HG03159 (cell line): ENCODE results near the gene HLF.
"Not testable (repeated sequence)": the region's sequence is repeated elsewhere in the genome, so short reads cannot be mapped to it uniquely, and the experiment has no call there.

ENCODE experiments used
- ATAC-seq: cut with Tn5 transposase; IDR thresholded peaks from one replicate; pipeline ENCODE4 v1.9.1; 2021; ENCODE audit warnings: mild to moderate bottlenecking, moderate library complexity; ENCODE audit not compliant: unreplicated experiment

HLF gene

DNA sequence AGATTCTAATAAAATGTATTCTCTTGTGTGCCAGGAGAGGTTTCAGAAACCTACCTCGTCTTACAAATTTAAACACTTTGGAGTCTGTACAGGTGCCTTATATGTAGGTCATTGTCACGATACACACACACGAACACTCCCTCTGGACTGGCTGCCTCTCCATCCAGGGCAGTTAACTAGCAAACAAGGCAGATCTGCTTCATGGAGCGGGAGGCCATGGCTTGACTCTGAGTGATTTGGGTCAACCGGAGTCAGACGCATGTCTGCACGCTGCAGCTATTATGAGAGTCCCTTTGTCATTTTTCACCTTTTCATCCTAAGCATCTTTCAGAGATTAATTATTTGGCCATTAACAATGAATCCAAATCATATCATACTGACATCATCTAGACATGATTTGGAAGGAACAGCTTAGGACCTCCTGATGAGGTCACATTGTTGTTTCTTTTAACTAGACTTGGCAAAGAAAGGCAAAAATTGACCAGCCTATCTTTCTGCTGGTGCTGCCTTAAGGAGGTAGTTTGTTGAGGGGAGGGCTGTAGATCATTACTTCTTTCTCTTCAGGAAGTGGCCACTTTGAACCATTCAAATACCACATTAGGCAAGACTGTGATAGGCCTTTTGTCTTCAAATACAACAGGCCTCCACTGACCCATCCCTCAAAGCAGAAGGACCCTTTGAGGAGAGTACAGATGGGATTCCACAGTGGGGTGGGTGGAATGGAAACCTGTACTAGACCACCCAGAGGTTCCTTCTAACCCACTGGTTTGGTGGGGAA is 58.9 kb downstream of the HLF start:
- ATAC-seq: no peak

DNA sequence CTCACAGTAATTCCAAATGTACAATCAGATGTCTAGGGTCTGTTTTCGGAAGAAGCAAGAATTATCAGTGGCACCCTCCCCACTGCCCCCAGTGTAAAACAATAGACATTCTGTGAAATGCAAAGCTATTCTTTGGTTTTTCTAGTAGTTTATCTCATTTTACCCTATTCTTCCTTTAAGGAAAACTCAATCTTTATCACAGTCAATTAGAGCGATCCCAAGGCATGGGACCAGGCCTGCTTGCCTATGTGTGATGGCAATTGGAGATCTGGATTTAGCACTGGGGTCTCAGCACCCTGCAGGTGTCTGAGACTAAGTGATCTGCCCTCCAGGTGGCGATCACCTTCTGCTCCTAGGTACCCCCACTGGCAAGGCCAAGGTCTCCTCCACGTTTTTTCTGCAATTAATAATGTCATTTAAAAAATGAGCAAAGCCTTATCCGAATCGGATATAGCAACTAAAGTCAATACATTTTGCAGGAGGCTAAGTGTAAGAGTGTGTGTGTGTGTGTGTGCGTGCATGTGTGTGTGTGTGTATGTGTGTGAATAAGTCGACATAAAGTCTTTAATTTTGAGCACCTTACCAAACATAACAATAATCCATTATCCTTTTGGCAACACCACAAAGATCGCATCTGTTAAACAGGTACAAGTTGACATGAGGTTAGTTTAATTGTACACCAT is 59.7 kb downstream of the HLF start:
- no peak for ATAC-seq

DNA sequence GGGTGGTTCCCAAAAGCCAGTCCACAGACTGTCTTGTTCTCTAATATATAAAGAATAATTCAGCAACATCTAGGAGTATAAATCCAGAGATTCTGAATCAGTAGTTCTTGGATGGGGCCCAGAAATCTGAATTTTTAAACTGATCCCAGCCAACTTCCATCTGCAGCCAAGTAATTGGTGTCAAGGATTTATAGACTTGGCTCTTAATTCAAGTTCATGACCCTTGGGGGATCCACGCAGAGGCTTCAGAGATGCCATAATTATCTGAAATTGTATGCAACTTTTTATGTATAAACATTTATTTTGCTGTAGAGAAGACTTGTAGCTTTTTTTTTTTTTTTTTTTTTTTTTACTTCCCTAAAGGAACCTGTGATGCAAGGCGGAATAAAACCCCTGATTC is 60.6 kb downstream of the HLF start:
- ATAC-seq: no peak

DNA sequence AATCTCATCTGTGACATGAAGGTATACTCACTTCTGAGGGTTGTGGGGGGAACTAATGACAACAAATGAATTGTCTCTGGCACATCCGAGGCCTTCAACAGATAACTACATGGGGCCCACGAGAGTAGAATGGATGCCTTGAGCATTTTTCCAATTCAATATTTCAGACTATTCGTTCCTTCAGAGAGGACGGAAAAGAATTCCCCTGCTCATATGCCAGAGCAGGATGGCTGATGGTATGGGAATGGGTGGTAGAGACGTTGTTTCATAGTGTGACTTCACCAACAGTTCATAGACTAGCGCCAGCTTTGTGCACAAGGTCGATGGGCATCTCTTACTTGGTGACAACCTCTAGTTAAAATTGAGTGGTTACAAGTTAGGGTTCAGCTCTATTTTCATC is 61.3 kb downstream of the HLF start:
- ATAC-seq: no peak

DNA sequence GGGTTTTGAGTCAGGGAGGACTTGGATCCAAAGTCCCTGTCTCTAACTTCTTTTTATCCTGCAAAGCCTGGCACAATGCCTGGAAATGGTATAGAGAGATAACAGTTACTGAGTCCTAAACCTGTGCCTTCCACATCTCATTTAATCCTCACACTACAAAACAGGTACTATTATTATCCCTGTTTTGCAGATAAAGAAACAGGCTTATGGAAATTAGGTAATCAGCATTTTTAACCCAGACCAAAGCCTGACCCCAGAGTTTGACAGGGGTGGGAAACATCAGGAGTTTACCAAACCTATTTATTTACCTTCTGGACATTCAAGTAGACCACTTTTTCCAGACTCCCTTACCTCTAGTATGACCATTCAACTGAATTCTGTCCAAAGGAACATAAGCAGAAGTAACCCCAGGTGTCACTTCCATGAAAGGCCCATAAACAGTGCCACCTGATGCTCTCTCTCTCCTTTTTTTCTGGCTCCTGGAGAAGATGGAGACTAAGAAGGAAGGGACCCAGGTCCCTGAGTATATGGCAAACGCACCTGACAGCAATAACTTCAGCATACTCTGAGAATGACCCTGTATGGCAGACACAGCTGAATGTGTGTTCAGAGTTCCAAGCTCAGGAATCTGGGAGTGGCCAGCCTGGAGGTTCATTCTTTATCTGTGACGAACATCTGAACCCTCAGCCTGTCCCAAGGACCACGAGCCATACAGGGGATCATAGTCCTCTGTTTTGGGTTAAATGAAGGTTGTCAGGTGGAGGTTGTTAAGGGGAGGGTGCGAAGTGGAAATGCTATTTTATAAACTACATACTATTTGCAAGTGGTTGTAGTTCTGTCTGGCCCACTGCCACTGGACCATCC is 62.7 kb downstream of the HLF start:
- no peak for ATAC-seq

DNA sequence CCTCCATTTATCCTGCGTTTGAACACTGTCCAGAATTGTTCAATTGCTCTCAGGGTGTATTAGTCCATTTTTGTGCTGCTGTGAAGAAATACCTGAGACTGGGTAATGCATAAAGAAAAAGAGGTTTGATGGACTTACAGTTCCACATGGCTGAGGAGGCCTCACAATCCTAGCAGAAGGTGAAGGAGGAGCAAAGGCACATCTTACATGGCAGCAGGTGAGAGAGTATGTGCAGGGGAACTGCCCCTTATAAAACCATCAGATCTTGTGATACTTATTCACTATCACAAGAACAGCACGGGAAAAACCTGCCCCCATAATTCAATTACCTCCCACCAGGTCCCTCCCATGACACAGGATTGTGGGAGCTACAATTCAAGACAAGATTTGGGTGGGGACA is 63.8 kb downstream of the HLF start:
- not testable (repeated sequence) for ATAC-seq

DNA sequence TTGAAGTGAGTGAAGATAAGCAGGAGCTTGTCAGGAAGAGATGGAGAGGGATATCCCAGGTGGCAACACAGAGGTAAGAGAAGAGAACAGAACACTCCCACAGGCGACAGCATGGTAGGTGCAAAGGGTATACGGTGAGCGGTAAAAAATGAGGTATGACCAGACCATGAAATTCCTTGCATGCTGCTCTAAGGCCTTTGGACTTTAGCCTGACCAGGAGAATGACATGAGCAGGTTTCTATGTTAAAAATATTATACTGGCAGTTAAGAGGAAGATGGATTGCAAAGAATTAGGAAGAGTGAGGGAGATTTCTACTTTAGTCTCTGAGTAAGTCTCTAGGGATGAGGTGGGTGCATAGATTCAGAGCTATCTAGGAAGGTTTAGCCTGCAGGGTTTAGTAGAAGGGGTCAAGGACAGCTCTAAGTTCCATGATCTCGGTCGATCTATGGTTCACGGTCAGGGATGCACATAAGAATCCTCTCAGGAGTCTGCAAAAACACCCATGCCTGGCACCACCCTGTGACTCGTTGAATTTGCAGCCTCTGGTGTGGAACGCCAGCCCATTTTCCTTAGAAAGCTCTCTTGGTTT is 65.7 kb downstream of the HLF start:
- no peak for ATAC-seq

DNA sequence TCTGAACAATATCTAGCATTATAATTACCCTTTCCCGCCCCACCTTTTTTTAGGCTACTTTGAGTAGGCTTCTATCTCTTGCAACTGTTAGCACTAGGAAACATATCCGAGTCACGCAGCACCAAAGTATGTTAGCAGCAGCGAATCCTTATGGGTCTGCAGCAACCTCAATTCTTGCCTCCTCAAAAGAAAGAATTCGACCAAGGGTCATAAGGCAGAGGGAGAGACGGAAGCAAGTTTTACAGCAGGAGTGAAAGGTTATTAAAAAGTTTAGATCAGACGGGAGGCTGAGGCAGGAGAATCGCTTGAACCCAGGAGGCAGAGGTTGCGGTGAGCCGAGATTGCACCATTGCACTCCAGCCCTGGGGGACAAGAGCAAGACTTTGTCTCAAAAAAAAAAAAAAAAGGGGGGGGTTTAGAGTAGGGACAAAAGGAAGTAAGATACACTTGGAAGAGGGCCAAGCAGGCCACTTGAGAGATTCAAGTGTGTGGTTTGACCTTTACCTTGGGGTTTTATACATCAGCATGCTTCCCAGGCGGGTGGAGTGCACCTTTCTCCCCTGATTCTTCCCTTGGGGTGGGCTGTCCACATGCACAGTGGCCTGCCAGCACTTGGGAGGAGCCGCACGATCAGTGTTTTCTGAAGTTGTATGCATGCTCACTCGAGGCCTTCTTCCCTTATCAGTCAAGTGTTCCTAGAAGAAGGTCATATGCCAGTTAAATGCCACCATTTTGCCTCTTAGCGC is 67.7 kb downstream of the HLF start:
- ATAC-seq: no peak

DNA sequence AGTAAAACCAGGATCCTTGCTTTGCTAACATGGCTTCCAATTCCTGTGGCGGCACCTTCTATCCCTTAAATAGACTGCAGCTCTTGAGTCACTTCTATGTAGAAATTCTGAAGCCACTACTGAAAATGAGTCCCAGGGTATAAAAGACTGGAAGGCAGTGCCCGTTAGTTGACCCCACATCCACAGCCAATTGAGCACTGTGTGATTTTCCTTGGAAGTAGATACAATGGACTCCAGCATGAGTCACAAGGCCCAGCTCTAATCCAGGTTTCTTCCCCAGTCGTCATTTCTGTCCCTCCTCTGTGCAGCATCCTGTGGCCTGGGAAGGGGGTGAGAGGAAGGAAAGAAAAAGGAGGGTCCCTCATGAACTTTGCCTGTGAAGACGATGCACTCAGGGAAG is 69.5 kb downstream of the HLF start:
- ATAC-seq: no peak

DNA sequence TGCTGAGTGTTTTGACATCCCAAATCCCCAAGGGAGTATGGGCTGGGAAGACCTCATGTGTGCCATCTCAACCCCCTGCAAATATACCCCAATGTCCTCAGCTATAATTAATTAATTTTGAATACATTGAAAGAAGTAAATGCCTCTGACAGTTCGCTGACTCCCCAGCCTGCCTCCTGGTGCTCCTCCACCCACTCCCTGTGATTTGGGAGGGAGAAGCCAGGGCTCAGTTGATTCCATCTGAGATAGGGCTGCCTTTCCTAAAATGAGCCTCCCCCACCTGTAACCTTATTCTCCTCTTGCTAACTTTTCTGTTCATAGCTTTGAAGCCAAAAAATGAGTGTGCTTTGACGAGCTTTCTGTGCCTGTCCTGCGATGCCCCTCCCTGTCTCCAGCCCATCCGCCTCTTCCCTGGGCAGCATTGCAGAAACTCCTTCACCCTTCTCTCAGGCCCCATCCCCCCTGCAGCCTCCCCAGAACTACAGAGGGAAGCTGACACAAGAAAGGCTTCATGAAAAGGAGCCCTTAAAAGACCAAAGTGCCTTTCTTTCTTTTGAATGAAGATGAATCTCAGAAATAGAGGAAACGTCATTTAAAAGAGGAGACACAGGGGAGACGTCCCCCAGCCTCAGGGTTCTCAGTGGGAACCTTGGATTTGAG is 70.3 kb downstream of the HLF start:
- ATAC-seq: no peak

DNA sequence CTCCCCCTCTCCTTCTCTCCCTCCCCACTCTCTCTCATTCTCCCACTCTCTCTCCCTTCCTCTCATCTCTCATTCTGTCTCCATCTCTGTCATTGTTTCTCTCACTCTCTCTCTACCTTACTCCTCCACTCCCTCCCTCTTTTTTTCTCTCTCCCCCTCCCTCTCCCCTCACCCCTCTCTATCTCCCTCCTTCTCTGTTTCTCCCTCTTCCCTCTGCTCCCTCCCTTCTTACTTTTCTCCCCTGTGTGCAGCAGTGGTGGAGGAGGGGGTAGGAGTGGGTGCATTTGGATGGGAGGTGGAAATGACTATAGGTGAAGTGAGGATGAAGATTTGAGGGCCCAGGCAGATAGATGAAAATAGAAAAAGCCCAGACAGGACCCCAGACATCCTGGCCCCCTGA is 70.9 kb downstream of the HLF start:
- ATAC-seq: no peak

DNA sequence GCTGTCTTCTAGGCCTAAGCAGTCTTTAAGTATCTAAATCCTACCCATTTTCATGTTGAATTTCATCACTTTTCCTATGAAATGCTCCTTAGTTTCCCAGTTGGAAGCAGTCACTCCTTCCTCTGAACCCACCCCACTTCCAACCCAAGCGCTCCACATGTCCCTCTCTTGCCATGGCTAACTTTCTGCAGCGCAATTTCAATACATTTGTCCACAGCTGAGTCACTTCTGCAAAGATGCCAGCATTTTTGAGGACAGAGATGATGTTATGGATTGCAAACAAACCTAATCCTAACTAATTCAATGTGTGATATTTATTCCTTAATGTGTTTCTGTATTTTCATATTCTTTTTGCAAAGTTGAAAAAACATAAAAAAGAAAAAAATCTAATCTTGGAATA is 71.7 kb downstream of the HLF start:
- ATAC-seq: no peak

DNA sequence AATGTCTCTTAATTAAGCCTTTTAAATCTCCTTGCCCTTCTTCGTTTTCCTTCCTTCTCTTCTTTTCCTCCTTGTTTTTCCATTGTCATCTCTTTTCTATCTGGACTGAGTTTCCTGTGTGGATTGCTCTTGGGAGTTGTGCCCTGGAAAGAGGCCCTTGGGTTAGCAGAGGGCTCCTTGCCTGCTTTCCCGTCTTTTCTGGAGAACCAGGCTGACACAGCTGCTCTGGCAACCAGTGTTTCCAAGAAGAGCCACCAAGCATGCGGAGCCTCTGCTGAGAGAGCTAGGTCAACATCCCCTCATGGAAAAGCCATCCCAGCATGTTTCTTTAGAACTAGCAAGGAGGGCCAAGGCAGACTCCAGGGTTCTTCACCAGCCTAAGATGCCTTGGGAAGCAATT is 75.4 kb downstream of the HLF start:
- ATAC-seq: no peak

DNA sequence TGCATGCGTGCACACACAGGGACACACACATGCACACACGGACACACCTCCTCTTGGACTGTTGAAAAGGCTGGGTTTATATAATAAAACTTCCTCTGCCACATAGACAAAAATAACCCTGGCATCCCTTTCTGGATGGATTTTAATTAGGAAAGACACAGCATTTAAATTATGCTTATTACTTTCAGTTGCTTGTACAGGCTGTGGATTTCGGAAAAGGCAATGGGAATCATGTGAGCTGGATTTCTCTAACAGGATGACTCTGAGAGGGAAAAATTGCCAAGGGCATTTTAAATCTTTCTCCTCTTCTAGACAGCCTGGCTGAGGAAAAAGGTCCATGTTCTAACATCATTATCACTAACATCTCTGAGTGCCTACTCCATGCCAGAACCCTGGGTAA is 75.9 kb downstream of the HLF start:
- ATAC-seq: no peak

DNA sequence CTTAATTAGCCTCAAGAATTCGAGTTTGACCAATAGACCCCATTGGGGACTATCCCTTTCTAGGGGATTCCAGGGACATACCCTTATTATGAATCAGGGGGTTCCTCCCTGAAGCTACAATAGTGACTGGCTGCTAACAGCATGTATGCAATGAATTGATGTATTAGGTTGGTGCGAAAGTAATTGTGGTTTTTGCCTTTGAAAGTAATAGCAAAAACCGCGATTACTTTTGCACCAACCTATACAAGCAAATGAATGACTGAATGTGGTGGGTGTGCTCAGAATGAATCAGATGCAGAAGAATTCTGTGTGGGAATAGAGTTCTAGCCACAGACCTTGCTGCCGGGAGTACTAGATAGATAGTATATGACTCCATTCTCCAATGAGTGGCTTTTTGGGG is 76.7 kb downstream of the HLF start:
- no peak for ATAC-seq

DNA sequence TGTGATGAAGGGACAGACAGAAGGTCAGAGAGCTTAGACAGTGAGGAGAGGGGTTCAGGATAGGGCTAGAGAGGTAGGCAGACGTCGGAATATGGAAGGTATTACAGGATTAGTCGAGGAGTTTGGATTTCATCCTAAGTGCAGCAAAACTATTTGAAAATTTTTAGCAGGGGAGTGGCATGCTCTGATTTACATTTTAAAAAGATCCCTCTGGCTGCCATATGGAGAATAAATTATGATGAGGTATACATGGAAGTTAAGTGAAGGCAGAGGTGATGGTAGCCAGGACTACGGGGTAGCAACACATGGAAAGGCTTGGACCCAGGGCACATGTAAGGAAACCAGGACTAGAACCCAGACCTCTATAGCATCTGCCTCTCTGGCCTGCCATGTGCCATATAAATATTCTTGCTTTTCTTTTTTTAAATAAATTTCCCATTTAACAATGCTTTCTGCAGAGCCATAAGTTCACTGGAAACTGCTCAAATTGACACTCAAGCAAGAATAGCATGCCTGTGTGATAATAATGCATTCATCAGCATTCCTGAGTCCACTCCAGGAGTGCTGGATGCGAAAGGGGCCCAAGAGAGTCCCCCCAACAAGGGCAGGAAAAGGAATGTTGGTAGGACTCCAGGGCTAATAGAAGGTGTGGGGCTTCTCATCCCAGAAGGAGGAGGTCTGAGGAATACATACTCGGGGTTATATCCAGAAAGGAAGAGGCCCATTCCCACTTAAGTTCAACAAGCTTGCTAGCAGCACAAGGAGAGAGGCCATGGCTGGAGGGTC is 78.2 kb downstream of the HLF start:
- no peak for ATAC-seq

DNA sequence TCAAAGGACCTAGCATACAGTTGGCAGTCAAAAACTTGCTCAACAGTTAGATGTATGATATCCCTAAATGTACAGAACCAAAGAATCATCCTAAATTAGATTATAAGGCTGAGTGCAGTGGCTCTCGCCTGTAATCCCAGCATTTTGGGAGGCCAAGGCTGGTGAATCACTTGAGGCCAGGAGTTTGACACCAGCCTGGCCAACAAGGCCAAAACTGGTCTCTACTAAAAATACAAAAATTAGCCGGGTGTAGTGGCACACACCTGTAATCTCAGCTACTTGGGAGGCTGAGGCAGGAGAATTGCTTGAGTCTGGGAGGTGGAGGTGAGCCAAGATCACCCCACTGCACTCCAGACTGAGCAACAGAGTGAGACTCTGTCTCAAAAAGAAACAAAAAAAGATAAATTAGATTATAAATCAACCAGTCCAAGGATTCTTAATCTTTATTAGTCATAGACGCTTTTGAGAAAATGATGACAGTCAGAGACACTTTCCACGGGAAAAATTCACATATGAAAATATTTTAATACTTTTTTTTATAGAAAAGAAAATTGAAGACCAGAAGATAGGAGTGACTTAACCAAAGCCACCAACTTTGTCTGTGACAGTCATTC is 79.2 kb downstream of the HLF start:
- no peak for ATAC-seq

DNA sequence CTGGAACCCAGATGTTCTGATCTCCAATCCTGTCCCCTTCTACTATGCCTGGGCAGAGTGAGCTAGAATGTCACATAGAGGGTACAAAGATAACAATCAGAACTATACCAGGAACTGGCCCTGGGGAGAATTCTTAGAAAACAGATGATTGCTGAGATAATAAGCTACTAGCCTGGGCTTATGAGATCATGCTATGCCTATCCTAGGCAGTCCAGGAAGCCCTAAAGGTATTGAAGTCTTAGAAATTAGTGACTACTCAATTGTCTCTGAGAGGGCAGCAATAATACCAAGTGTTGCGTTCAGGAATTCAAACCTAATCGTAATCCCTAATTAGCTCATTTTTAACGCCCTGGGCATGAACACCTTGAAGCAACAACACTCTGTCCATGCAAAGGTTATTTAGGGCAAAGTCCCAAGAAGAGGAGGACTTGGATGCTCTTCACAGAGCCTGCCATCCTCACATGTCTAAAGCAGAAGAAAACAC is 79.8 kb downstream of the HLF start:
- no peak for ATAC-seq

DNA sequence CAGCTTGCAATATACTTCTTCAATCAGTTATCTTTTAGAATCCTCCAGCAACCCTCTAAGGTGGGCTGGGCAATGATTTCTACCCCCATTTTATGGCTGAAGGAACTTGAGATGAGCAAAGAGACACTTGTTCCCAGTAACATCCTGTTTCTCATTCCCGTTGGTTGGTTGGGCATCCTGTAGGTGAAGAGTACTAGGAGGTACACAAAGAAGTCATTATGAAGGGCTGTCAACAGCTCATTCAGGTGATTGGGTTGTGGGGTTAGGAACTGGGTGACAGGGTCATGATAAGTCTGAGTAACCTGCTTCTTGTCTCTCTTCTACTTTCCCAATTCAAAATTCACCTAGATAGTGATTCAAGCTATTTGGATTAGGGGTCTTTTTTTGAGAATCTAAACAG is 80.4 kb downstream of the HLF start:
- ATAC-seq: no peak
